Astrocyte of the cerebellum (primary cell): ENCODE measurements around the gene MCM6.

Experiments
- DNase-seq: peaks from one replicate; pipeline ENCODE4 v3.0.0-alpha.2; 2011; ENCODE audit warnings: low read depth
- H3K4me3 ChIP-seq: 2 replicates; pipeline ENCODE4 v1.5.1; 2011; ENCODE audit warnings: mild to moderate bottlenecking, low read depth, low read length, moderate library complexity
- in situ Hi-C: cut with HindIII; loops from 2 replicates; pipeline ENCODE4 v1.10.0; 2017; ENCODE audit warnings: low sequenced_read_pairs
- TF ChIP-seq, protein P1 (sequence below): IDR thresholded peaks from 2 replicates; pipeline ENCODE4 v1.5.1; 2012; ENCODE audit warnings: low read length, low read depth, moderate library complexity, mild to moderate bottlenecking; ENCODE audit errors: missing control alignments

Gene MCM6

DNA sequence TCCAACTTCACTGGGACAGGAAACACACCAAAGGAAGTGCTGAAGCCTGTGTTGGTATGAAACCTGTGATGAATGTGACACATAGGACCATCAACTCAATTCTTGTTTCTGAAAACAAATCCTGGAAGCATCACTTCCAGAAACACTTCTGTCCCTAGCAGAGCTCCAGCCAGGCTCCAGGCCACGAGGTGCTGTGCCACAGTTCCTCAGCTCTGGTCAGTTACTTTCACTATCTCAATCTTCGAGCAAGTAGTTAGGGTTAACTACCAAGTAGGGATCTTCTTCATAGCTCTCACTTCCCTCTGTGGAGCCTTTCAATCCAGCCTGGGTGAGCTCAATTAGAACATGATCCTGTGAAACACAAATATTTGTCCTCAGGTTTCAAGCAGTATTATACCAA is 35.6 kb downstream of the MCM6 start:
- TF ChIP-seq, protein P1, sequence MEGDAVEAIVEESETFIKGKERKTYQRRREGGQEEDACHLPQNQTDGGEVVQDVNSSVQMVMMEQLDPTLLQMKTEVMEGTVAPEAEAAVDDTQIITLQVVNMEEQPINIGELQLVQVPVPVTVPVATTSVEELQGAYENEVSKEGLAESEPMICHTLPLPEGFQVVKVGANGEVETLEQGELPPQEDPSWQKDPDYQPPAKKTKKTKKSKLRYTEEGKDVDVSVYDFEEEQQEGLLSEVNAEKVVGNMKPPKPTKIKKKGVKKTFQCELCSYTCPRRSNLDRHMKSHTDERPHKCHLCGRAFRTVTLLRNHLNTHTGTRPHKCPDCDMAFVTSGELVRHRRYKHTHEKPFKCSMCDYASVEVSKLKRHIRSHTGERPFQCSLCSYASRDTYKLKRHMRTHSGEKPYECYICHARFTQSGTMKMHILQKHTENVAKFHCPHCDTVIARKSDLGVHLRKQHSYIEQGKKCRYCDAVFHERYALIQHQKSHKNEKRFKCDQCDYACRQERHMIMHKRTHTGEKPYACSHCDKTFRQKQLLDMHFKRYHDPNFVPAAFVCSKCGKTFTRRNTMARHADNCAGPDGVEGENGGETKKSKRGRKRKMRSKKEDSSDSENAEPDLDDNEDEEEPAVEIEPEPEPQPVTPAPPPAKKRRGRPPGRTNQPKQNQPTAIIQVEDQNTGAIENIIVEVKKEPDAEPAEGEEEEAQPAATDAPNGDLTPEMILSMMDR, result no peak
- H3K4me3 ChIP-seq, result no peak overlapping the region
- DNase-seq, result no peak
- in situ Hi-C loops, result no loop called here

DNA sequence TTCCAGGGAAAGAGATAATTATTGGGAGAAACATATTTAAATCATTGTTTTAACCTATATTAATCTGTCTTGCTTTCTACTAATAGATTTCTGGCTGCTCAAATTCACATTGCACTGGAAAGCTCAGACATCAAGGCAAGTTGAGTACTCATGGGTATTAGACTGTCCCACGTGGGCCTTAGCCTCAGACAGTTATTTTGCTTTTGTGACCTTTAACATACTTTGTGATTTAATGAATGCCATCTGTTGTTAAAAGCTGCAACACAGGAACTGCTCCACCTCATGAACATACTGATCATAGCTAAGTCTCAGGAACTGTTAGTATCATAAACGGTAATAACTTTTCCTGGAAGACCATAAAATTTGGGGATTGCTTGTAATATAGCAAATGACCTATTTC is 36.5 kb downstream of the MCM6 start:
- in situ Hi-C loops, result no loop called here

DNA sequence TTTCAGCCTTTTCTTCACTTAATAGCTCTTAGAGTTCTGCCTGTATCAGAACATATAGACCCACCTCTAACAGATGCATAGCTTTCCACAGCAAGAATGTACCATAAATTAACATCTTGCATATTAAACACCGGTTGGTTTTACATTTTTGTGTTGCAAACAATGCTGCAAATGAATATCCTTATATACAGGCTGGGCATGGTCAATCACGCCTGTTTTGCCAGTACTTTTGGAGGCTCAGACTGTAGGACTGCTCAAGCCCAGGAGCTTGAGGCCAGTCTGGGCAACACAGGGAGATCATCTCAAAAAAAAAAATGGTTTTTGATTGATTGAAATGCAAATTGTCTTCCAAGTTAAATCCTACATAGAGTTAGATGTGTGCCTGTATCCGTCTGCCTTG is 37.7 kb downstream of the MCM6 start:
- TF ChIP-seq, protein P1, result no peak
- in situ Hi-C loops, result no loop called here
- no peak overlapping the region for H3K4me3 ChIP-seq
- no peak for DNase-seq

More for the DNA sequence above, 36.5 kb downstream of the MCM6 start:
- DNase-seq, result peak; percentile 36
- TF ChIP-seq, protein P1, result no peak
- no peak overlapping the region for H3K4me3 ChIP-seq

DNA sequence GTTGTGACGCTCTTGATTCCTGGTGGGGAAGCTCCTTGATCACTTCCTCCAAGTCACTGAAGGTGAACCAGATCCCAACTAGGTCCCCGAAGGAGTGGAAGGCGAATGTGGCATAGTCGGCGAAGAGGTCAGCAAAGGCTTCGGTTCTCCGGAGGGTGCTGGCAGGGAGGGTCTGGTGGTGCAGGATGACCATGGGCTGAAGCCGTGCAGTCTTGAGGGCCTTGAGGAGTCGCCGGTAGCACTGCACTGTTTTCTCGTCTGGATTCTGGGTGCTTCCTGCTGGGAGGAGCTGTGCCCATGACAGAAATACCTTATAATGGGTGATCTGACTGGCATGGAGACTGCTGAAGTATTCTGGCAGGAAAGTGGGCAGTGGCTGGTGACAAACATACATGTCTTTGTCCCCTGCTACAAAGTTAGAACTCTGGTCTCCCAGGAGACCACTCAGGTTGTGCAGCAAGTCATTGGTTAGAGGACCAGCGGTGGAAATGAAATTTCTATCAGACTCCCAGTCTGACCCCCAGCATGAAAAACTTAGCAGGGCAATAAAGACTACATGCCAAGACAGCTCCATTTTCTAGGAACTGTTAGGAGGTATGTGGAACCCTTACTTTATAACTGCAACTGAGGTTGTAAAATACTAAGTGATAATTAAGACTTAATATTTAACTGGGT is 39.5 kb downstream of the MCM6 start, which contains the start of gene LCT:
Gene LCT, minus strand, starts transcription at position 589 of the 675 bp plus-strand sequence. Its CDS starts 15 bp downstream, at position 574.
- in situ Hi-C loops, result no loop called here

DNA sequence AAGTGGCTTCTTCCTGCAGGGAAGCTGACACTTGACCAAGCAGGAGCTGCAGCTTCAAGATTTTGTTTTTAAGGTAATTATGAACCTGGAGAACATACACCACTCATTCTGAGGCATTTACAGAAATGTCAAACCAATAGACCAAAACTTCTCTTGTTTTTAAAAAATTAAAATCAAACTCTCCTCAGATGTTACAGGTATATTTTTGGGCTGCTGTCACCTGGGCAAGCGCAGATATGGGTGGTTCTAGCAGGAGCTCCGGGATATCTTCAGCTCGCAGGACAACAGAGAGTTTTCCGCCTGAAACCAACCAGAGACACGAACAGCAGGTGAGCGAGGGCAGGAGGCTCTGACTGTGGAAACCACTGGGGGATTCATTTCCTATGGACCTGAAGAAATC is 43.4 kb downstream of the MCM6 start:
- DNase-seq, result no peak
- in situ Hi-C loops, result no loop called here
- TF ChIP-seq, protein P1, result no peak
- no peak overlapping the region for H3K4me3 ChIP-seq

More for the DNA sequence above, 39.5 kb downstream of the MCM6 start, which contains the start of gene LCT:
- H3K4me3 ChIP-seq, result no peak within 1 kb of the TSS
- TF ChIP-seq, protein P1, result no peak
- no peak for DNase-seq

DNA sequence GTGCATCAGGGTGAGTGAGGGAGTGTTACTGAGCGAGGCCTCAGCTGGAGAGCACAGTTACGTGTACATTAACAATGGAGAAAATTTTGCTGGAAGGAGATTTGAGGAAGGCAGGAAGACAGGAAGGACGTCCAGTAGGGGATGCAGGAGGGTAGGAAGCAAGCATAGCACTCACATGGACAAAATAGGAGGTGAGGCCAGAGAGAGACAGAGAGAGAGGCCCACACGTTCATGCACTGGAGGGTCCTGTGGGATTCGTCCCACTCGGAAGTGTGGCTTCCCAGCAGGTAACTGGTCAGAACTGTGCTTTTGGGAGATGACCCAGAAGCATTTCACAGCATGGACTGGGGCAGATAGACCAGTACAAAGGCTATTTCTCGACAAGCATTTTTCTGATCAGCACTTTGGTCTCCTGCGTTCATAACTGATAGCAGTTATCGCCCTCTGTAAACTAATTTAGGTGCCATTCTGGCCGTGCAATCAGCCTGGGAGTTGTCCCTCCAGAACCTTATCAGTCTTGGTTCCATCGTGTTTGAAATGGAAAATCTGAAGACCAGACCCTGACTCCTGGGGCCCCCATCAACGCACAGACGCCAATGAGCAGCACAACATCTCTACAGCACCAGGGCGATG is 44.9 kb downstream of the MCM6 start:
- TF ChIP-seq, protein P1, result no peak
- no peak for DNase-seq
- no peak overlapping the region for H3K4me3 ChIP-seq
- in situ Hi-C loops, result no loop called here
